Keratinocyte (primary cell): ENCODE results near the gene CBLN3.

Source experiments
- CTCF ChIP-seq, 3 experiments: IDR thresholded peaks in 1 of 3; conservative IDR thresholded peaks in 1 of 3; optimal IDR thresholded peaks in 1 of 3; 2 replicates in 2 of 3; 3 replicates in 1 of 3; pipeline versions ENCODE3 to v1.5.1; 2011; ENCODE audit warnings: low read length in 3 of 3, mild to moderate bottlenecking in 3 of 3, moderate library complexity in 2 of 3, control low read depth in 1 of 3, inconsistent platforms in 1 of 3; ENCODE audit not compliant: insufficient read depth in 2 of 3; ENCODE audit errors: extremely low read depth in 1 of 3
- EZH2 ChIP-seq: IDR thresholded peaks from one replicate; pipeline ENCODE4 v1.6.1; 2012; ENCODE audit warnings: inconsistent platforms, mild to moderate bottlenecking, low read length, moderate library complexity

GRCh38 chr14:24426912-24427536, 2.4 kb downstream of the CBLN3 start:
- TF ChIP-seq CTCF (optimal IDR thresholded peaks at IDR 0.05 in 1 of 3, IDR thresholded peaks at IDR 0.05 in 1 of 3, conservative IDR thresholded peaks at IDR 0.05 in 1 of 3; ENCODE audit: extremely low read depth in 1 of 3, insufficient read depth in 2 of 3, low read length in 3 of 3) = peak in 1 of 3 experiments; percentile 43
- TF ChIP-seq EZH2 = no peak
